ENCODE results near the gene CLCA4.

- no peak for TF ChIP-seq CTCF (conservative IDR thresholded peaks at IDR 0.05; ENCODE audit: low read length)
- TF ChIP-seq EZH2phosphoT487 (IDR thresholded peaks at IDR 0.05; ENCODE audit: borderline replicate concordance), result no peak
These were observed 70.0 kb downstream of the CLCA4 start for GRCh38 chr1:86616871-86617270.
